HepG2 (cell line): Measurements from ENCODE around the gene LMAN2. TPM values are rescaled to one million over a fixed set of nuclear protein-coding genes. Genes with fewer than 3 reads are reported as not detected.
A peak's percentile ranks its signal among the peaks of the same experiment; 100 is the strongest.

ENCODE experiments used
- ATAC-seq: fragments of 200-7000 bp; cut with Tn5 transposase; 3 replicates; pipeline ENCODE4 v1.9.1; 2020; ENCODE audit warnings: mild to moderate bottlenecking, moderate library complexity
- BruUV-seq: library from RNA; stranded (reverse); fragments of 400-500 nt; replicated peaks from 2 replicates; lab custom pipeline; 2021; lab: Mats Ljungman, UMichigan
- CTCF ChIA-PET: fragments of 300-600 bp; formaldehyde crosslinking; extraction: SDS; loops from one replicate; lab custom pipeline; 2021; ENCODE audit warnings: low total read pairs, inconsistent platforms, low intra/inter-chr PET ratio; lab: Yijun Ruan, JAX
- POLR2A ChIA-PET: fragments of 350-600 bp; sonication (Branson Sonifier 250); formaldehyde crosslinking; loops from one replicate; lab custom pipeline; 2020; ENCODE audit warnings: antibody characterized with exemption, inconsistent platforms; lab: Yijun Ruan, JAX
- DNase-seq: peaks from one replicate; pipeline ENCODE4 v3.0.0-alpha.2; 2015; ENCODE audit warnings: low spot score
- FAIRE-seq: peaks from 3 replicates; lab custom pipeline; 2011; peaks lifted over from hg19 to GRCh38; lab: Jason Lieb, UNC
- H2AFZ ChIP-seq: one replicate; pipeline ENCODE4 v1.6.1; 2011; ENCODE audit warnings: low read length, inconsistent platforms
- H3K27ac ChIP-seq: fragments of 300-600 bp; 3 replicates; pipeline ENCODE4 v1.8.0; 2011; ENCODE audit warnings: mixed run types, mild to moderate bottlenecking, mixed read lengths, low read length, inconsistent platforms; ENCODE audit not compliant: insufficient read depth; ENCODE audit errors: extremely low read length
- H3K27me3 ChIP-seq, 2 experiments: fragments of 200-600 bp in 1 of 2; 2 replicates in 1 of 2; 3 replicates in 1 of 2; pipeline versions ENCODE4 v1.6.0 to v1.8.0; 2011; ENCODE audit warnings: low read length in 2 of 2, mild to moderate bottlenecking in 2 of 2, moderate library complexity in 2 of 2, inconsistent platforms in 1 of 2; ENCODE audit not compliant: insufficient read depth in 2 of 2, control insufficient read depth in 1 of 2
- H3K36me3 ChIP-seq, 2 experiments: fragments of 200-600 bp in 1 of 2; replicated peaks in 1 of 2; 2 replicates in 1 of 2; 3 replicates in 1 of 2; pipeline versions ENCODE4 v1.5.1 to v1.8.0; 2011; ENCODE audit warnings: low read length in 2 of 2, inconsistent platforms in 1 of 2; ENCODE audit not compliant: insufficient read depth in 2 of 2, control insufficient read depth in 1 of 2
- H3K4me1 ChIP-seq: 2 replicates; pipeline ENCODE4 v1.5.1; 2012; ENCODE audit warnings: low read length, inconsistent platforms; ENCODE audit not compliant: insufficient read depth
- H3K4me2 ChIP-seq: 2 replicates; pipeline ENCODE4 v1.6.0; 2011; ENCODE audit warnings: low read depth, low read length, inconsistent platforms
- H3K4me3 ChIP-seq, 3 experiments: fragments of 200-600 bp in 1 of 3; sonication (generic), shearing (Covaris generic) in 1 of 3; replicated peaks in 1 of 3; 2 replicates each; pipeline ENCODE4 v1.5.1; 2011 to 2016; ENCODE audit warnings: low read length in 3 of 3, inconsistent platforms in 2 of 3, low read depth in 2 of 3, mild to moderate bottlenecking in 2 of 3, control low read depth in 1 of 3, mixed read lengths in 1 of 3; ENCODE audit not compliant: insufficient read depth in 1 of 3
- H3K79me2 ChIP-seq: one replicate; pipeline ENCODE4 v1.6.1; 2011; ENCODE audit warnings: low read length, inconsistent platforms; ENCODE audit not compliant: insufficient read depth
- H3K9ac ChIP-seq: 2 replicates; pipeline ENCODE4 v1.6.0; 2011; ENCODE audit warnings: mild to moderate bottlenecking, low read depth, low read length, inconsistent platforms; ENCODE audit not compliant: insufficient read depth
- H3K9me3 ChIP-seq: 2 replicates; pipeline ENCODE4 v1.5.1; 2012; ENCODE audit warnings: mild to moderate bottlenecking, low read length
- H4K20me1 ChIP-seq: 2 replicates; pipeline ENCODE4 v1.6.0; 2011; ENCODE audit warnings: inconsistent platforms, mild to moderate bottlenecking, low read length, moderate library complexity; ENCODE audit not compliant: insufficient read depth
- GLMP ChIP-seq: sonication (generic); formaldehyde crosslinking; IDR thresholded peaks from 2 replicates; pipeline ENCODE4 v1.9.0; 2021; ENCODE audit warnings: missing genetic modification reagents, mild to moderate bottlenecking, borderline replicate concordance
- HNRNPUL1 ChIP-seq: fragments of 200-400 bp; formaldehyde crosslinking; IDR thresholded peaks from 2 replicates; pipeline ENCODE4 v1.6.1; 2017; ENCODE audit warnings: low read depth, mild to moderate bottlenecking, low read length, moderate library complexity
- MAFG ChIP-seq: sonication (generic); formaldehyde crosslinking; IDR thresholded peaks from 2 replicates; pipeline ENCODE4 v1.5.1; 2020; ENCODE audit warnings: mild to moderate bottlenecking, missing genetic modification reagents
- MED8 ChIP-seq: sonication (generic); formaldehyde crosslinking; IDR thresholded peaks from 2 replicates; pipeline ENCODE4 v1.8.1; 2023; ENCODE audit warnings: mild to moderate bottlenecking, missing genetic modification reagents; ENCODE audit not compliant: insufficient replicate concordance
- NFIB ChIP-seq: sonication (generic); formaldehyde crosslinking; IDR thresholded peaks from 2 replicates; pipeline ENCODE4 v1.9.0; 2021; ENCODE audit warnings: missing genetic modification reagents, mild to moderate bottlenecking, borderline replicate concordance
- ZBTB33 ChIP-seq: sonication (generic); formaldehyde crosslinking; IDR thresholded peaks from 2 replicates; pipeline ENCODE4 v1.4.0; 2020; ENCODE audit warnings: missing genetic modification reagents
- ZNF770 ChIP-seq: sonication (generic); formaldehyde crosslinking; IDR thresholded peaks from 2 replicates; pipeline ENCODE4 v1.5.0; 2020; ENCODE audit warnings: mild to moderate bottlenecking, missing genetic modification reagents
- WGBS: methylation state at CpG from one replicate; pipeline ENCODE4 v1.1.6; 2017; ENCODE audit warnings: low lambda C conversion rate; 5-methylcytosine and 5-hydroxymethylcytosine counted together
- in situ Hi-C: cut with HindIII; loops from 2 replicates; pipeline ENCODE4 v1.10.0; 2017; ENCODE audit warnings: low pct_unique_long_range_greater_than_20kb; ENCODE audit not compliant: extremely low pct_ligation_motif_present
- intact Hi-C: fragments of 100-400 bp; cut with micrococcal nuclease; formaldehyde crosslinking; loops from one replicate; pipeline ENCODE4 v1.10.0; 2022; ENCODE audit not compliant: unreplicated experiment
- polyA plus RNA-seq, 8 experiments: library from polyadenylated mRNA; depleted of rRNA in 3 of 8; stranded (reverse) in 7 of 8; unstranded in 1 of 8; fragments of >200 nt; fragmentation: Illumina TruSeq in 4 of 8; extraction: Trizol in 4 of 8; gene quantifications; 2 replicates each; pipeline versions ENCODE4 v1.2.1 to v1.2.3, GENCODE V29; 2011 to 2016; ENCODE audit warnings: low read depth in 4 of 8, missing spikeins in 1 of 8, mixed read lengths in 1 of 8; ENCODE audit not compliant: insufficient read depth in 1 of 8
- total RNA-seq, 5 experiments: library from RNA; depleted of rRNA; stranded (reverse); fragments of >200 nt; fragmentation: Illumina TruSeq; extraction: Trizol; gene quantifications; 2 replicates each; pipeline ENCODE4 v1.2.3, GENCODE V29; 2016; ENCODE audit warnings: low read depth in 1 of 5

Gene LMAN2
- total and polyA plus RNA-seq, 2 of the 13 experiments (the other 11 are each of a cell fraction or from before 2014, with no cell fraction given) = 191 to 197 TPM

- Histone ChIP-seq H3K4me1 (peaks cover 62% of the 10 kb centered on the region), H3K27ac (peak overlapping the region; percentile 29), H3K9me3 (no peaks in the 10 kb centered on the region), H3K9ac (no peak overlapping the region), H3K36me3 (peaks cover 4 to 9% of the 10 kb centered on the region in 2 experiments; a peak in 3 of 5 replicates), H3K4me3 (no peak overlapping the region), H3K79me2 (peaks cover 4% of the 10 kb centered on the region), H3K27me3 (no peaks in the 10 kb centered on the region), H4K20me1 (peaks cover 5% of the 10 kb centered on the region; the same call in 1 of the 2 replicates), H3K4me2 (peak overlapping the region; percentile 38), H2AFZ (no peak overlapping the region)
- ATAC-seq (no peak), DNase-seq (no peak), FAIRE-seq (no peak)
- ChIA-PET CTCF (interaction anchor here (1.2 kb wide), 1 partner anchor 22 kb away, joined by 3 read pairs; no protein-coding TSS in a partner anchor), POLR2A (interaction anchor here (0.8 kb wide), 1 partner anchor 38 kb away, joined by 3 read pairs; the partner anchor contains the start of gene LMAN2)
- in situ Hi-C loops = loop anchor here (5.0 kb wide), 2 partner anchors 49 to 134 kb away; partner anchors contain the start of gene PRR7
- WGBS = 85% methylated on average over 15 of the region's 15 CpGs
- TF ChIP-seq NFIB (CRISPR knock-in tag) (no peak), MED8 (no peak), ZBTB33 (CRISPR knock-in tag) (no peak), GLMP (CRISPR knock-in tag) (no peak), ZNF770 (CRISPR knock-in tag) (no peak), MAFG (CRISPR knock-in tag) (no peak), HNRNPUL1 (no peak)
- BruUV-seq = no TSS peak
- intact Hi-C loops = loop anchor here (2.0 to 5.0 kb wide), 2 partner anchors 23 to 184 kb away; partner anchors contain the start of gene PDLIM7
These were observed 37.8 kb downstream of the LMAN2 start for GRCh38 chr5:177313561-177314259.
